B cell (primary cell): ENCODE data around the gene IPO7. TPM values are rescaled to one million over a fixed set of nuclear protein-coding genes. Genes with fewer than 3 reads are reported as not detected.

Experiments used
- polyA plus RNA-seq: library from polyadenylated mRNA; depleted of rRNA; stranded (reverse); fragments of >200 nt; gene quantifications from 2 replicates; pipeline ENCODE4 v1.2.3, GENCODE V29; 2012
- small RNA-seq: library from RNA; depleted of rRNA; stranded (forward); fragments of <200 nt; gene quantifications from one replicate; pipeline ENCODE3, GENCODE V24; 2012; ENCODE audit warnings: low replicate concordance, low read depth; ENCODE audit not compliant: insufficient read length
- total RNA-seq, 2 donors: library from RNA; stranded (reverse); fragments of 120-200 nt in 1 of 2; gene quantifications; 1 replicate in 1 of 2; 2 replicates in 1 of 2; pipeline versions ENCODE4 v1.2.3 to v1.2.4, GENCODE V29; 2013 to 2022

The IPO7 gene
- total and polyA plus RNA-seq, 2 donors (not counting 1 experiment from before 2014, with no cell fraction given): 9.8 to 53.2 TPM

Small RNAs within 50 kb of the gene (small RNA-seq; reads per million reads assigned to genes)
- 55.8 reads per million, percentile 93 among the genes with 10 or more reads in this experiment for gene SNORA23

Other genes starting within 250 kb of the IPO7 start
- 41.3 and 41.6 TPM in 2 replicates for gene DENND5A, start 119.3 kb upstream of the IPO7 start, total RNA-seq
- 66.5 and 75.2 TPM in 2 replicates for gene DENND5A, start 119.3 kb upstream of the IPO7 start, polyA plus RNA-seq
- 38.5 and 43.9 TPM in 2 replicates for gene TMEM41B, start 70.1 kb upstream of the IPO7 start, total RNA-seq
- 16.1 and 21.1 TPM in 2 replicates for gene TMEM41B, start 70.1 kb upstream of the IPO7 start, polyA plus RNA-seq
- 54.9 and 56.5 TPM in 2 replicates for gene ZNF143, start 76.4 kb downstream of the IPO7 start, total RNA-seq
- gene ZNF143, start 76.4 kb downstream of the IPO7 start, polyA plus RNA-seq: 30.5 and 35.7 TPM in 2 replicates
- gene WEE1, start 189.0 kb downstream of the IPO7 start, total RNA-seq: 31.2 and 31.3 TPM in 2 replicates
- 11.7 and 14.7 TPM in 2 replicates for gene WEE1, start 189.0 kb downstream of the IPO7 start, polyA plus RNA-seq